HepG2 (cell line): ENCODE measurements around the gene OST4. TPM values are rescaled to one million over a fixed set of nuclear protein-coding genes. Genes with fewer than 3 reads are reported as not detected.
A peak's percentile ranks its signal among the peaks of the same experiment; 100 is the strongest.

Source experiments
- HNRNPL ChIP-seq: fragments of 200-400 bp; formaldehyde crosslinking; IDR thresholded peaks from 2 replicates; pipeline ENCODE4 v1.6.1; 2017; ENCODE audit warnings: mild to moderate bottlenecking, low read depth, low read length
- IRF2 ChIP-seq: IDR thresholded peaks from 2 replicates; pipeline ENCODE4 v1.6.1; 2018; ENCODE audit warnings: missing genetic modification reagents, missing compliant biosample characterization
- NFAT5 ChIP-seq: sonication (generic); formaldehyde crosslinking; IDR thresholded peaks from 2 replicates; pipeline ENCODE4 v1.4.0; 2020; ENCODE audit warnings: missing genetic modification reagents
- SALL1 ChIP-seq: sonication (generic); formaldehyde crosslinking; IDR thresholded peaks from 2 replicates; pipeline ENCODE4 v1.8.0; 2022; ENCODE audit warnings: mild to moderate bottlenecking, missing genetic modification reagents
- SMAD9 ChIP-seq: sonication (generic); formaldehyde crosslinking; IDR thresholded peaks from 2 replicates; pipeline ENCODE4 v1.5.1; 2020; ENCODE audit warnings: mild to moderate bottlenecking, missing genetic modification reagents
- SNAPC4 ChIP-seq: sonication (generic); formaldehyde crosslinking; IDR thresholded peaks from 2 replicates; pipeline ENCODE4 v1.4.0; 2020; ENCODE audit warnings: mild to moderate bottlenecking, missing genetic modification reagents
- TEAD2 ChIP-seq: sonication (generic); formaldehyde crosslinking; IDR thresholded peaks from 2 replicates; pipeline ENCODE4 v1.9.0; 2021; ENCODE audit warnings: missing genetic modification reagents
- TP53 ChIP-seq: sonication (generic); formaldehyde crosslinking; conservative IDR thresholded peaks from 2 replicates; pipeline ENCODE4 v1.4.0; 2020; ENCODE audit warnings: missing genetic modification reagents
- ZNF20 ChIP-seq: sonication (generic); formaldehyde crosslinking; IDR thresholded peaks from 2 replicates; pipeline ENCODE4 v1.4.0; 2020; ENCODE audit warnings: mild to moderate bottlenecking, moderate library complexity, missing genetic modification reagents
- ZNF276 ChIP-seq: sonication (generic); formaldehyde crosslinking; IDR thresholded peaks from 2 replicates; pipeline ENCODE4 v1.4.0; 2020; ENCODE audit warnings: mild to moderate bottlenecking, low read depth, missing genetic modification reagents
- ZNF512B ChIP-seq: sonication (generic); formaldehyde crosslinking; IDR thresholded peaks from 2 replicates; pipeline ENCODE4 v1.5.1; 2020; ENCODE audit warnings: missing genetic modification reagents, mild to moderate bottlenecking, borderline replicate concordance
- ZNF740 ChIP-seq: sonication (generic); formaldehyde crosslinking; IDR thresholded peaks from 2 replicates; pipeline ENCODE4 v1.4.0; 2020; ENCODE audit warnings: missing genetic modification reagents
- polyA plus RNA-seq, 8 experiments: library from polyadenylated mRNA; depleted of rRNA in 3 of 8; stranded (reverse) in 7 of 8; unstranded in 1 of 8; fragments of >200 nt; fragmentation: Illumina TruSeq in 4 of 8; extraction: Trizol in 4 of 8; gene quantifications; 2 replicates each; pipeline versions ENCODE4 v1.2.1 to v1.2.3, GENCODE V29; 2011 to 2016; ENCODE audit warnings: low read depth in 4 of 8, missing spikeins in 1 of 8, mixed read lengths in 1 of 8; ENCODE audit not compliant: insufficient read depth in 1 of 8
- total RNA-seq, 5 experiments: library from RNA; depleted of rRNA; stranded (reverse); fragments of >200 nt; fragmentation: Illumina TruSeq; extraction: Trizol; gene quantifications; 2 replicates each; pipeline ENCODE4 v1.2.3, GENCODE V29; 2016; ENCODE audit warnings: low read depth in 1 of 5

OST4 gene
- total and polyA plus RNA-seq, 2 of the 13 experiments (the other 11 are each of a cell fraction or from before 2014, with no cell fraction given) = 498 to 584 TPM

GRCh38 chr2:27078267-27079194, 7.1 kb upstream of the OST4 start, which contains the start of gene EMILIN1 (continued):
- TF ChIP-seq NFAT5 (CRISPR knock-in tag) (no peak), ZNF740 (no peak), ZNF20 (CRISPR knock-in tag) (no peak), ZNF276 (CRISPR knock-in tag) (no peak), TEAD2 (CRISPR knock-in tag) (no peak), SNAPC4 (no peak), HNRNPL (no peak), TP53 (CRISPR knock-in tag) (no peak), IRF2 (CRISPR knock-in tag) (no peak), ZNF512B (CRISPR knock-in tag) (no peak), SALL1 (peak; percentile 38), SMAD9 (CRISPR knock-in tag) (0 out of 2 replicates have a peak, but pooled peaks have one; percentile 61)
